Loucy (cell line): ENCODE measurements around the gene HIKESHI.

Experiments
- H2AFZ ChIP-seq: fragments of 200-600 bp; sonication (generic); 2 replicates; pipeline ENCODE4 v1.6.0; 2016; ENCODE audit warnings: antibody characterized with exemption, mild to moderate bottlenecking, low read length, moderate library complexity
- H3F3A ChIP-seq: fragments of 200-600 bp; 2 replicates; pipeline ENCODE4 v1.6.0; 2016; ENCODE audit warnings: antibody characterized with exemption, low read depth, mild to moderate bottlenecking
- H3K27me3 ChIP-seq: fragments of 200-600 bp; sonication (generic); 2 replicates; pipeline ENCODE4 v1.6.1; 2014; ENCODE audit warnings: low read length, mild to moderate bottlenecking; ENCODE audit not compliant: insufficient read depth, poor library complexity, severe bottlenecking
- H3K36me3 ChIP-seq: fragments of 200-600 bp; sonication (generic); 2 replicates; pipeline ENCODE4 v1.6.1; 2016; ENCODE audit warnings: low read length; ENCODE audit not compliant: insufficient read depth
- H3K4me1 ChIP-seq: fragments of 200-600 bp; sonication (generic); 2 replicates; pipeline ENCODE4 v1.5.1; 2014; ENCODE audit warnings: low read length, mild to moderate bottlenecking; ENCODE audit not compliant: insufficient read depth, poor library complexity, severe bottlenecking
- H3K4me2 ChIP-seq: fragments of 200-600 bp; sonication (generic); 2 replicates; pipeline ENCODE4 v1.6.0; 2014; ENCODE audit warnings: antibody characterized with exemption, low read length, low read depth, mild to moderate bottlenecking; ENCODE audit not compliant: poor library complexity, severe bottlenecking
- H3K4me3 ChIP-seq: fragments of 200-600 bp; sonication (generic); 2 replicates; pipeline ENCODE4 v1.5.1; 2014; ENCODE audit warnings: low read length, mild to moderate bottlenecking, mixed read lengths; ENCODE audit not compliant: poor library complexity, severe bottlenecking
- H3K79me2 ChIP-seq: fragments of 200-600 bp; sonication (generic); 2 replicates; pipeline ENCODE4 v1.6.1; 2014; ENCODE audit warnings: low read length; ENCODE audit not compliant: insufficient read depth
- H3K9ac ChIP-seq: fragments of 200-600 bp; sonication (generic); 2 replicates; pipeline ENCODE4 v1.6.0; 2014; ENCODE audit warnings: mild to moderate bottlenecking, low read depth, low read length, moderate library complexity; ENCODE audit not compliant: poor library complexity, severe bottlenecking
- H3K9me2 ChIP-seq: fragments of 200-600 bp; sonication (generic); replicated peaks from 2 replicates; pipeline ENCODE4 v1.6.1; 2016; ENCODE audit warnings: low read depth, low read length, mixed read lengths
- H3K9me3 ChIP-seq: fragments of 200-600 bp; sonication (generic); 2 replicates; pipeline ENCODE4 v1.6.1; 2014; ENCODE audit warnings: mild to moderate bottlenecking, antibody characterized with exemption, low read length, low read depth; ENCODE audit not compliant: insufficient read depth
- H4K20me1 ChIP-seq: fragments of 200-600 bp; sonication (generic); 2 replicates; pipeline ENCODE4 v1.6.0; 2014; ENCODE audit warnings: antibody characterized with exemption, low read length, mild to moderate bottlenecking; ENCODE audit not compliant: insufficient read depth, poor library complexity, severe bottlenecking
- CTCF ChIP-seq: fragments of 200-600 bp; sonication (generic); conservative IDR thresholded peaks from 2 replicates; pipeline ENCODE4 v1.5.1; 2014; ENCODE audit warnings: mild to moderate bottlenecking, antibody characterized with exemption, low read length
- EZH2phosphoT487 ChIP-seq: fragments of 200-600 bp; IDR thresholded peaks from 2 replicates; pipeline ENCODE4 v1.6.1; 2018; ENCODE audit warnings: antibody characterized with exemption, mild to moderate bottlenecking, moderate library complexity, borderline replicate concordance

The HIKESHI gene

GRCh38 chr11:86269645-86270044 is 32.4 kb upstream of the HIKESHI start:
- no peaks in the 10 kb centered on the region for H3K4me1 ChIP-seq
- H3K9ac ChIP-seq: no peak overlapping the region
- peaks cover 44% of the 10 kb centered on the region for H3K79me2 ChIP-seq
- TF ChIP-seq EZH2phosphoT487: no peak
- no peak for TF ChIP-seq CTCF
- H3F3A ChIP-seq: peaks cover 2% of the 10 kb centered on the region
- no peak overlapping the region for H3K4me2 ChIP-seq
- H3K36me3 ChIP-seq: peaks cover 50% of the 10 kb centered on the region
- H3K9me3 ChIP-seq: no peaks in the 10 kb centered on the region
- no peaks in the 10 kb centered on the region for H3K27me3 ChIP-seq
- H3K4me3 ChIP-seq: no peak overlapping the region
- no peak overlapping the region for H2AFZ ChIP-seq
- H4K20me1 ChIP-seq: peaks cover 8% of the 10 kb centered on the region
- no peaks in the 10 kb centered on the region for H3K9me2 ChIP-seq

DNA sequence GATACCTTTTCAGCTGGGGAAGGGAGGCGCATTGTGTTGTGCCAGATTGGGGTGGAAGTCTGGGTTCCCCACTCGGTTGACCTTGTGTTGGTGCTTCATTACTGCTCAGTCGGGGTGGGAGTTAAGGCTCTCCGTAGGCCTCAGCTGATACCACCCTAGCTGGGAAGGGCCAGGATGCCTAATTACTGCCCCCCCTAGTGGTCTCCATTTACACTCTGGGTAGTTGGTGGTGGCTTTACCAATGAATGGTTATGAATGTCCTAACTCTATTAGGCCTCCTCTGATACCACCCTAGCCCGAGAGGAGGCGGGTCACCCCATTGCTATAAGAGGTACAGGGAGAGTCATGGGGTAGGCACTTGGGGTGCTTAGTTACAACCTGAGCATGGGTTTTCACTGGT is 27.5 kb upstream of the HIKESHI start:
- Histone ChIP-seq H3K4me2 (no peak overlapping the region), H3F3A (no peaks in the 10 kb centered on the region), H3K4me1 (no peaks in the 10 kb centered on the region), H3K4me3 (no peak overlapping the region), H3K9me3 (no peaks in the 10 kb centered on the region), H2AFZ (no peak overlapping the region), H3K9me2 (no peaks in the 10 kb centered on the region), H3K36me3 (peaks cover 78% of the 10 kb centered on the region), H3K79me2 (peaks cover 56% of the 10 kb centered on the region), H3K27me3 (no peaks in the 10 kb centered on the region), H4K20me1 (peaks cover 25% of the 10 kb centered on the region), H3K9ac (no peak overlapping the region)
- TF ChIP-seq CTCF (peak; percentile 71), EZH2phosphoT487 (no peak)

GRCh38 chr11:86274999-86275398 is 27.0 kb upstream of the HIKESHI start:
- TF ChIP-seq CTCF (no peak), EZH2phosphoT487 (no peak)
- Histone ChIP-seq H3K4me3 (no peak overlapping the region), H3K79me2 (peaks cover 51% of the 10 kb centered on the region), H3K4me2 (no peak overlapping the region), H3K9me2 (no peaks in the 10 kb centered on the region), H3F3A (no peaks in the 10 kb centered on the region), H3K36me3 (peaks cover 78% of the 10 kb centered on the region), H3K4me1 (no peaks in the 10 kb centered on the region), H3K9me3 (no peaks in the 10 kb centered on the region), H4K20me1 (peaks cover 25% of the 10 kb centered on the region), H3K27me3 (no peaks in the 10 kb centered on the region), H2AFZ (no peak overlapping the region), H3K9ac (no peak overlapping the region)
